ENCODE data around the gene FAM114A2.

Gene FAM114A2

DNA sequence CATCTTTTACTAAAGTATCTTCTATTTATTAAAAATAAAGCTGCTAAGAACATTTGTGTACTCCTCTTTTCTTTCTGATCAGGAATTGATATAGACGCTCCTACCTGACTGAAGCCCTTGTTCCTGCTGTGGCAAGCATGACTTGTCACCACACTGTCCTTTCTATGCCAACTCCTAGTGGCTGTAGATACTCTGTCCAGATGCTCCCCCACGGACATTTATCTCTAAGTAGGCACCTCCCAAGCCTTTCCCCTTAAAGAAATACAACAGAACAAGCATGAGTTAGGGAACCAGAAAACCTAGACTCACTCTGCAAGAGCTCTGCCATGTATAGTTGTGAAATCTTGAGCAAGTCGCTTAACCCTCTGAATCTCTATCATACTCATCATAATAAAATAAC lies 53.2 kb downstream of the FAM114A2 start:
- DNase-seq (ENCODE audit: low read depth in 2 of 2): no peak

DNA sequence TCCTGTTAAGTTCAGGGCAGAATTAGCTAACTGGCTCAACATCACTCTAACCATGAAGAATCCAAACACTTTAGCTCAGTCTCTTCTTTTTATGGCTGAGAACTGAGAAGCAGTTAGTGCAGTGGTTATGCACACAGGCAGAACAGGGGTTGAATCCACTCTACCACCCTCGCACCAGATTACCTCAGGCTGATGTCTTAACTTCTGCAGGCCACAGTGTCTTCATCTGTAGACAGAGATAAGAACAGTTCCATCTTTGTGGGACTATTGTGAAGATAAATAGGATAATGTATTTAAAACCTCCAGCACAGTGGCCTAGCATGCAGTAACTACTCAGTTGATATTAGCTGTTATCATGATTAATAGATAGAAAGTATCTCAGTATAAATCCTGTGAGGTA lies 54.8 kb downstream of the FAM114A2 start:
- no peak for DNase-seq (ENCODE audit: low read depth in 2 of 2)

DNA sequence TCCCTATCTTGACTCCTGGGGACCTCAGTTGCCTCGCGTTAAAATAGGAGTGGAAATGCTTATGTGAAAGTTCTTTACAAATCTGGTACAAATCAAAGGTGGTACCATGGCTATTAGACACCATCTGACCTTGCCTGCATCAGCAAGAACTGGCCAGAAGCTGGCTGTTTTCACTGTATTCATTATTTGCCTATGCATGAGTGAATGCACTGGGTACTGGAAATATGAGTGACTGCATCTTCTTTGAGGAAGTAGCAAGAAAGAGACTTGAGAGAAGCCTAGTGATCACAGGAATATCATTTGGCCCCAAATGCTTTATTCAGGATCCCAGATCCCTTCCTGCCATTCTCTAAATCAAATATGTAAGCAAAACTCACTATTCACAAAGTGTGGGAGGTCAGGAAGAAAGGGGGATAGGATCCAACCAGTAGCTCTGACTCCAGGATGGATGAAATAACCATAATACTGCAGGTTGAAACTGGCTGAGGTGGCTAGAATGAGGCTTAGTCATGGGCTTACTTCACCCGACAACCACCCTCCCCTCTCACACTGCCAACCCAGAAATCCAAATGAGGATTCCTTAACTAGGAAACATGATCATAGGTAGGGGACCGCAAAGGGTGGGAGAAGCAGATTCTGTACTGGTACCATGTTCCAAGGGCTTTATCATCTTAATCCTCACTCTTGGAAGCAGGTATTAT lies 56.7 kb downstream of the FAM114A2 start:
- DNase-seq (ENCODE audit: low read depth in 2 of 2): no peak

DNA sequence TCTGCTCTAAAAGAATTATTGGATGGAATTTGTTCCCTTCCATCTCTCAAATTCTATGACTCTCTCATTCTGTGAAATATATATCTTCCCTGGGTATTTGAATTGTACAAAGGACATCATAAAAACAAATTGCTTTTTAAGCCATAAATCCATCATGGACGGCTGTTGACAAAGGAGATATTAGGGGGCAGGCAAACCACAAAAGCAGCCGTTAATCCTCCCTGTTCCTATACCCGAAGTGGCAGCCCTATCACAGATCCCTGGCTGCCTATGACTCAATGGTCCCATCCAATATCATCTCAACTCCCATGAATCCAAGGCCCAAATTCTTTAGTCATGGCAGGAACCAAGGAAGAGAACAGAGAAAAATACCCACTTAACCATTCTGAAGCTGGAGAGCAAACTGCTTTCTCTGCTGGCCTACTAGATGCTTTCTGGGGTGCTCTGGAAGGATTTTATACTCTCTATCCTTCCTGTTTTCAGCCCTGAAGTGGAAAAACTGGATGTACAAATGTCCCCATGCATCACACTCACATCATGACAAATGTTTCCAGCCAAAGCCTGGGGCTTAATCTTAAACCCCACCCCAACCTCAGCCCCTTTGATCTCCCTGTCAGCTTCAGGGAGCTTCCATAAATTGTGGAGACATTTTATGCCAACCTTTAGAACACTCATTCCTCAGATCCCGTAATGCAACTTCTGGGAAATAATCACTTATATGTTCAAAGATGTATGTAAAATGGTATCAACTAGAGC lies 59.5 kb downstream of the FAM114A2 start:
- DNase-seq (ENCODE audit: low read depth in 2 of 2): no peak

DNA sequence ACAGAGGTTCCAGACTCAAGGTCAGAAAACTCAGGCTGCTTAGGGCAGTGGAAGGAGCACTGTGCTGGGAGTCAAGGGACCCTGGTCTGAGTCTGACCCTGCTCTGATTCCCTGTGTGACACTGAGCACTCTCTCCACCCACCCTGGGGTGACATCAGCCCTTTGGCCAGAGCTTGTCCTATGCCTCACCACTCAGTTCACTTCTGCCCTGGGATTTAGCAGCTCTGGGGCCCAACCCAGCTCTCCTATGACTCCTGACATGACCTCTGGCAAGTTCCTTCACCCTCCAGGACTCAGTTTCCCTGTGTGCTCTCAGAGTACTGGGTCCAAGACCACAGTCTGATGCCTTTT lies 63.9 kb downstream of the FAM114A2 start:
- no peak for DNase-seq (ENCODE audit: low read depth in 2 of 2)

DNA sequence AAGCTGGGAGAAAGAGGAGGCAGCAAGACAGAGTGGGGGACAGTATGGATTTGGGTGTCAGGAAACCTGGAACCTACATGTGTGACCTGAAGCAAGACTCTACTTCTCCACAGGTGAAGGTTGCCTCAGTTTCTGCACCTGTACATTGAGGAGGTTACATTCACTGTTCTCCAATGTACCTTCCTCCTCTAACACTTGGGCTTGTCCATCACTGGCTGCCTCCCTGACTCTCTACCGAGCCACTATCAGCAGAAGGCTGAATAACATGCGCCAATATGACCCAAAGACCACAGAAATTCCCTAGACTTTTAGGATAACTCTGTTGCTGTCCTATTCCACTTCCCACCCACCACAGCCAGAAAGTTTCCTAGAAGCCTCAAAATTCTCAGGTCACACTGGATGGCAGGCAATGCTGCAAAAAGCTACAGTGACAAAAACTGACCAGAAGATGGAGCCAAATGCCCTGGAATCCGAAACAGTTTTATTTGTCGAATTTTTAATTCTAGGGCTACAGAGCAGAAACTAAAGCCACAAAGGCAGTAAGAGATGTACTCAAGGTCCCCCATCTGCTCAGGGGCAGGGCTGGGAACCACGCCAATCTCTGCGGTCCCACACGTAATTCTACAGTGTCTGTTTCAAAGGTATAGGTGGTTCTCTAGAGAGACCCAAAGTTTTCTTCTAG lies 64.4 kb downstream of the FAM114A2 start:
- DNase-seq (ENCODE audit: low read depth in 2 of 2): peak; percentile 4

DNA sequence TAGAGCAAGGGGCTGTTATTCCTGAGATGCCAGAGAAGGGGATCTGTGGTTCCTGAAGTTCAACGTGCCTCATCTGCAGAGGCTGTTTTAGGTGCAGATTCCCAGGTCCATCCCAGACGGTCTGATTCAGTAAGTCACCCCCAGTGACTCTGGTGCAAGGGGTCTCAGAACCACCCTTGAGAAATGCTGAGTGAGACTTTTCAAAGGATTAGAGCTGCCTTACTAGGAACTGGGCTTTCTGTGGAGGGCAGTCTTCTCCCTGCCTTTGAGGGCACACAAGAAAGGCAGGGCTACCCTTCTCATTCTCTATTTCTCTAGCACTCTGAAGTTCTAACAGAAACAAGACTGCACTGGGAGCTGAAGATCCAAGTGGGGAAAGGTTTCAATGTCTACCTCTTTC lies 66.5 kb downstream of the FAM114A2 start:
- DNase-seq (ENCODE audit: low read depth in 2 of 2): no peak

DNA sequence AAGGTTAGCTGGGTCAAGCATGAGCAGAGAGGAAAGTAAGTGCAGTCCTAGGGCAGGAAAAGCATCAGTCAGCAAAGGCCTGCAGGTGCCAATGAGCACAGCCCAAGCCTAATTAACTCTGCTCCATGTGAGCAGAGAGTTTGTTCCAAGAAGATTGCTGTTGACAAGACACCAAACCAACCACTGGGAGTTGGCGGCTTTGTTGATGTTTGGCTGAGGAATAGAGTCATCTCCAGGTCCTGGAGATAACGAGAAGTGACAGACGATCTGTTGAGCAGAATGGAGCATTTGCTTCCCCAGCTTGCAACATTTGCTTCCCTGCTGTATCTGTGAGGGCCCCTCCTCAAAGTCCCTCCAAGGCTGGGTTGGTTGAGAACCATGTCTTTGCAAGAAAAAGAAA lies 68.2 kb downstream of the FAM114A2 start:
- no peak for DNase-seq (ENCODE audit: low read depth in 2 of 2)

DNA sequence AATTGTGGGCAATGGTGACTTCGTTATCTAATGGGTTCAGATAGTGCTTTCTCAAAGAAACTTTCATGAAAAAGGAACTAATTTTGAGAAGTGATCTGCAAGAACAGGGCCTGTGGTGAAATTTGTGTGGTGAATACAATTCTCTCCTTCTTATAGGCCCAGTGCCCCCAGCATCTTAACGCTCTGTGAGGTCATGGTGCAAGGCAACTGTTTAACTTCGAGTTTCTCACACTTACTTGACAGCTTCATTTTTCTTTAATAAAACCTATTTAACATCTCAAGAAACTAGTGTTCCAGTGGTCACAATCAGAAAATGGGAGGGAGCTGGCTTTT lies 69.2 kb downstream of the FAM114A2 start:
- DNase-seq (ENCODE audit: low read depth in 2 of 2): no peak

DNA sequence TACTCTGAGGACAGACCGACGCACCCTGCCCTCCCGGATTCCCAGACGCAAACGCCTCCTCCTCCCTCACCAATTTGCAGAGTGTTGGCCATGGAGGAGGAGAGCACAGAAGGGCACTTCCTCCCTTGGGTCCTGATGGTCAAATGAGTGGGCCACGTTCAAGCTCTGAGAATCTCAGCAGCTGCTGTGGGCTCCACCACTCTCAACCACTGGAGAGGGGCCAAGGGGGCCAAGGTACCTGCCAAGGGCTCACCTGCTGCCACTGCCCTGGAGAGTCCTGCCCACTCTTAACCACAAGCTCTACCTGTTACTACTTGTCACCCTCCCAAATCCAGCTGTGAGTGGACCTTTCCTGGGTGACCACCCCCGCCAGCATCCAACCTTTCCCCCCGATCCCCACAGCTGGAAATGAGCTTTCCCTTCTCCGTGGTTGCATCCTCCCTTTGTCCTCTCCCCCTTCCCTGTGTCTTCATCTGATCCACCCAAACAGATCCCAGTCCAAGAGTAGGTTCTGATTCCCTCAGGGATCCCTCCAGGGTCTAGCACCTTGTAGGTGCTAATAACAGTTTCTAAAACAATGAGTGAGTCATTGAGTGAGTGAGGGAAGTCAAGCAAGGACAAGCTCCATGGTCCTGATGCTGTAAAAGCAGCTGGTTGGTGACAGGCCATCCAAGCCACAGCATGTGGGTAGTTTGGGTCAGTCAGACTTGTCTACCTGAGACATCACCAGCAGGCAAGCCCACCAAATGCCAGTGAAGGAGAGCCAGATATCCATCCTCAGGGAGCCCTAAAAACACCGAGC lies 69.7 kb downstream of the FAM114A2 start:
- DNase-seq (ENCODE audit: low read depth in 2 of 2): no peak

DNA sequence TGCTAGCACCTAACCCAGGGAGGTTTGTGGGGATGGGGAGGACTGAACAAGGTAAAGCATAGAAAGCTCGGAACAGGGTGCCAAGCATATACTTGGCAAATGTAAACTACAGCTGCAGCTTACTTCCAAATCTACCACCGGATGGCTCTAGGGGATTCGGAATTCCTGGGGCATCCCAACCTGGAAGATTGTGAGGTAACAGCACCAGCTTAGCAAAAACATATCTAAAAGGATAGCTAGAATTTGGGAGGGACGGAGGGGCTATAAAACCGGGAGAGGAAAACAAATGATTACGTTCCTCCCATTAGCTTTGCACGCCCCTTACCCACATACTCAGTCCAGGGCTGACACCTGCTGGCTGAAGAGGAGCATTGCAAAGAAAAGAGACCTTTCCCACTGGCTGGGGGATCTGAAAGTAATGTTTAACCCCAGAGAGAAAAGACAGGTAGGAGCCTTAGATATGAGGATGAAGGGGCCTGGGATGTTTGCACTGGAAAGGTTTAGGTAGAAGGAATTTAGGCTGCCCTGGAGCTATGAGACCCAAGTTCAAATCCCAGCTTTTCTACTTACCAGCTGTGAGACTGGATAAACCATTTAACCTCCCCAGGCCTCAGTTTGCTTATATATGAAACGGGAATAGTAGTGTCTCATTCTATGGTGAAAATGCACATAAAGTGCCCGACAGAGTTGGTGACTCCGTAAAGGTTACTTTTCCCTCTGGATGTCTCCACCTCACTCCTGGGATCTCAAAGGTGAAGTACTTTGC lies 73.6 kb downstream of the FAM114A2 start:
- peak; percentile 12 to 23 for DNase-seq (ENCODE audit: low read depth in 2 of 2)

DNA sequence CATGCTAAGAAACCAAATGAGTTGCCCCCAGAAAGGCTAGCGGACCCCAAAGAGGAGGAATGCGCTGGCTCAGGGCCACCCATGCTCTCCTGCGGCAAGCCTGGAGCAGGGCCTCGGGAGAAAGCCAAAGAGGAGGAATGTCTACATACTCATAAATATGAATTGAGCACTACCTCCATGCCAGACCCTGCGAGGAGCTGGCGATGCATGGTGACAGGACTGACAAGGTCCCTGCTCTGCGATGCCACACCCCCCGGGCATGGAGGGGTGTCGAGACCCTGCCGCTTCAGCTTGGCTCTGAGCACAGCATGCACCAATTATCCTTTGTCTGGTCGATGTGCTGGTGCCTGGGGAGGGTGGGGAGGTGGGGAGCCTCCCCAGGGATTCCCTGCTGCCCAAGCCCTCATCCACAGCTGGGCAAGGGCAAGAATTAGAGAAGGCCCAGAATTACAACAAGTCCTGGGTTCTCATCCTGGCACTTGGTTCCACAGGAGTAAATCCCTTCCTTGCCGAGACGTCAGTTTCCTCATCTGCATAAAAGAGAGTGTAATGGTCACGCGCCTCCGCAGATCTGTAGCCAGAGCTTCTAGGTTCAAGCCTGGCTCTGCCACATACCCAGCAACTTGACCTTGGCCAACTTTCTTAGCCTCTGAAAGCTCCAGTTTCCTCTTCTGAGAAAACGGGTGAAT lies 74.4 kb downstream of the FAM114A2 start:
- DNase-seq (ENCODE audit: low read depth in 2 of 2): no peak

DNA sequence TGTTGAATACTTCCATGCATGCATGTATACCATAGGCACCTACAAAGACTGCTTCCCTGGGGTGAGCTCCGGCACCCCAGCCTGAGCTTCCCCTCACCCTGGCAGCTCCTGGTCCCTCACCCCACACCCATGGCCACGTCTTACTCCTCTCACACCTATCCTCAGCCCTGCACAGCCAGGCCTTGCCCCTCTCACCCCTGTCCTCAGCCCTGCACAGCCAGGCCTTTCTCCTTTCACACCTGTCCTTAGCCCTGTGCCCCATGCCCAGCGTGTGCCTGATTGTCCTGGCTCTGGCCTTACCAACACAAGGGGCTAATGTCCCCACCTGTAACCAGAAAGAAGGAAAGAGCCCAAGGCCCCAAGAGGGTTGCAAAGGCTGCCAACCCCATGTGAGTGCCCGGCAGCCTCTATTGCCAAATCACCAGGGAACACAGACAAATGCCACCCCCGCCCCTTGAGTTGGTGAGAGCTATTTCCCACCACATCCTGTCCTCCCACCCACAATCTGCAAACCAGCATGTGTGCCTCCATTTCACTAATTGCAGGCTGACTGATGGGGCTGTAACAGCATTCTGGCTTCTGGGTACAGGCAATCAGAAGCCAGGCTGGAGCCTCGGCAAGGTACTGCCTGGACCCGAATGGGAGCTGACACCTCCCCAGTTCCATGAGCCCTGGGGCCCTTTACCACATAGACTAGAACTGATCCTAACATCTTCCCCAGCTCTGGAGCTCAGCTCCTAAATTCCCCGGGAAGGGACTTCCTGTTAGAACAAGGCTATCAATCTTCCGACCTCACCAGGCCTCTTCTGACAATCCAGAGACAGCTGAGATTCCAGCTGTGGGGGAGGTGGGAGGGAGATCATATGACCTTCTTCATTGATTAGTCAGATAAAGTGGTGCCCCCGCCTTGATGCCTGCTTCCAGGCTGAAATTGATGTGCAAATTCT lies 78.2 kb downstream of the FAM114A2 start:
- DNase-seq (ENCODE audit: low read depth in 2 of 2): no peak

DNA sequence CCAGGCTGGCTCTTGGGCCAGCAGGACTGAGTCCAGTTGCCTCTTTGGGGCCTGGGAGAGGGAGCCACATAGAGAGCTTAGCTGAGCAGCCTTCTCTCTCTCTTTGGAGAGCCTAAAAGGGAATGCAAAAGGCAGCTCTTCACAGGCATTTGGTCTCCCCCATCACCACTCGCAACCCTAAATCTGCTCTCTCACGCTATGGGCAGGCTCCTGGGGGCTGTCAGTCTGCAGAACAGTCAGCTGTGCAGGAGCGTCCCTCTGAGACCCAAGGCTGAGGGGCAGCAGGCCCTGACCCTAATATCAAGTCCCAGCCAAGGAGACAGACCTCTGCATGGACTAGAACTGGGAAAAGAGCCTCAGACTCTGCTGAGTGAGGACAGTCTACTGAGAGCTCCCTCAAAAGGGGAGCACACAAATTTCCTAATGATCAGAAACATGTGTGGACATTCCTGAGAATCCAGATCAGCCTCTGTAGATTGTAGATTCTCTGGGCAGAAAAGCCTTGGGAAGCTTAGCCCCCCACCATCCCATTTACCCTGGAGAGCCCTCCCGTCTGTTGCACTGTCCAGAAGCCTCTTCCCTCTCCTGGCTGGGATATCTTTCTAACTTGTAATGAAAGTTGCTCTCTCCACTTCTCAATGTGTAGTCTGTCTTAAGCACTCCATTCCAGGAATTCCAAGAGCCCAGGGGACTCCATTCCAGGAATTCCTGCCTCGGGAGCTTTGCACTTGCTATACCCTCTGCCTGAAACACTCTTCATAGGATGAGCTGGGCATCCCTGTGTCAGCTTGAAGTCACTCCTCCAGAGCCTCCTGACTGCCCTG lies 79.4 kb downstream of the FAM114A2 start:
- DNase-seq (ENCODE audit: low read depth in 2 of 2): no peak

DNA sequence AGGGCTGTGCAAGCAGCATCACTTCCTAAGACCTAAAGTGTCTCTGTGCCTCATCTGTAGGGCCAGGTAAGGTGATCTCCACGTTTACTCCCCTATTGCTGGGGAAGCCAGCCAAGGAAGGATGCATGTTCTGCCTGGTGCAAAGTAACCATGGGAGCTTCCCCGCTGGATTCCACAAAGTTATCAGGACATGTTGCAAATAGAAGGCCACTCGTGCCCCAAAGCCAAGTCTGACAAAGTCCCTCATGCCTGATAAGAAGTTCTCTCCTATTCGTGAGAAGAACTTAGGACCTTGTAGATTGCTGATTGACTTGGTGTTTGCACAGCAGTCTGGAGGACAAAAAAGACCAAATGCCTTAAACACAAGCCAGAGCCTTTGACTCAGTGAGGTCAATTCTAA lies 81.5 kb downstream of the FAM114A2 start:
- no peak for DNase-seq (ENCODE audit: low read depth in 2 of 2)

DNA sequence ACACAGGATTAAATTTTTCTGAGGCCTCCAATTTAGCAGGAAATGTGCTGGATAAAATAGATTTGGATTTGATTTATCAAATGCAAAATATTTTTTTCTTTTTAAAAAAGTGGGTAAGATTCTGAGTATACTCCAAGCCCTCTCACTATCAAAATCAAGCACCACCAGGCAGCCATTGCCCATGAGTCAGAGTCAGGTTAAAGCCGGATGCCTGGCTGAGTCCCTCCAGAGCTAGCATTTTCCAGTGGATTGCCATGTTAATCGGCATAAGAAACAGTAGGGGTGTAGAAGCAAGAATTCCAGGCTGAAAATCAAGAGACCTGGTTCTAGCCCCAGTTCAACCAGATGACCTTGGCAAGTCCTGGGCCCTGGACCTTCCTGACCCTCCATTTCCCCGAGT lies 85.3 kb downstream of the FAM114A2 start:
- DNase-seq (ENCODE audit: low read depth in 2 of 2): no peak

DNA sequence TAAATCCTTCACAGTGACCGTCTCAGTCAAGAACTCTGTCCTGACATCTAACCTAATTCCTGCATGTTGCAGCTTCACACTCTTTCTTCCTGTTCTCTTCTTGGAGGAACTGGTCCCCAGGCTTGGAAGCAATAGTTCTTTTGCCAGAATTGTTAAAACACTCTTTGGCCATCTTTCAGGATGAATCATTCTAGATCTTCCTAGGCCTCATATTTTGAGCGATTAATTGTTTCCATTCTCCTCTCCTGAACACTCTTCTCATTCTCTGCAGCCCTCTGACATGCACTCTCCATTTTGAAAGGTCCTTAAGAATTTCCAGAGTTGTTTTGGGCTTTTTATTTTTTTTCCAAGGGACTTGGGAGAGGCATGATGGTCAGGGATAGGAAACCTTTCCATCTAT lies 85.8 kb downstream of the FAM114A2 start:
- no peak for DNase-seq (ENCODE audit: low read depth in 2 of 2)

DNA sequence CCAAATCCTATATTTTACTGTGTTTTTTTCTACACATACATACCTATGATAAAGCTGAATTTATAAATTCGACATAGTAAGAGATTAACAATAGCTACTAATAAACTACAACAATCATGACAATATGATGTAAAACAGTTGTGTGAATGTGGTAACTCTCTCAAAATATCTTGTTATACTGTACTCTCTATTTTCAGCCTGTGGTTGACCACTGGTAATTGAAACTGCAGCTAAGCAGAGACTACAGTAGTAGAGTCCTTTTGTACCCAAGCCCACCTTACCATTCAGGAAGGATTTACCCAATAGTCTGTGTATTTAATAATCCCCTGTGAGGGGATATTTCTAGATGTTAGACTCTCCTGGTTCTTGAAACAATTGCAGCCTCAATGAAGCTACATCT lies 86.7 kb downstream of the FAM114A2 start:
- DNase-seq (ENCODE audit: low read depth in 2 of 2): no peak

DNA sequence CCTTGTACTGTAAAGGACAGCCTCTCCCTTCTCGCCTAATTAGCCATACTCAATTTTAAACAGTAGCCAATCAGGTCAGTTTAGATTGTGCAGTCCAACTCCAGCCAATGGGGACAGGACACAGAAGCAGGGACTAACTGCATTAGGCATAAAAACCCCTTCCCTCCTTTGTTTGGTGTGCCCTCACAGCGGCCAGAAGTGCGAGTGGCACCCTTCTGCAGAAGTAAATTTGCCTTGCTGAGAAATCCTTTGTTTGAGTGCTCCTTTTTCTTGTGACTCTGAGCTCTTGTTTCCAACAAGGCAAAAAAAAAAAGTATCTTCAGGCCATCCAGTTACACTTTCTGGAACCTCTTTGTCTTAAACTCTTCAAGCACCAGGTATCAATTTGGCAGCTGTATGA lies 97.4 kb downstream of the FAM114A2 start:
- DNase-seq (ENCODE audit: low read depth in 2 of 2): no peak
